BJ (cell line): ENCODE measurements around the gene ENO4. TPM values are rescaled to one million over a fixed set of nuclear protein-coding genes. Genes with fewer than 3 reads are reported as not detected.

ENCODE experiments used
- CTCF ChIA-PET: fragments of 350-600 bp; formaldehyde crosslinking; extraction: SDS; loops from one replicate; lab custom pipeline; 2021; ENCODE audit warnings: antibody characterized with exemption, inconsistent platforms; lab: Yijun Ruan, JAX
- POLR2A ChIA-PET: fragments of 300-600 bp; sonication (Branson Sonifier 250); formaldehyde crosslinking; extraction: SDS; loops from one replicate; lab custom pipeline; 2021; ENCODE audit warnings: antibody characterized with exemption; lab: Charles Lee
- DNase-seq: peaks from one replicate; pipeline ENCODE4 v3.0.0-alpha.2; 2011; ENCODE audit warnings: low read depth
- H3K27me3 ChIP-seq: 2 replicates; pipeline ENCODE4 v1.6.0; 2011; ENCODE audit warnings: low read length; ENCODE audit not compliant: control insufficient read depth, insufficient read depth
- H3K36me3 ChIP-seq: 2 replicates; pipeline ENCODE4 v1.5.1; 2011; ENCODE audit warnings: low read length; ENCODE audit not compliant: control insufficient read depth, insufficient read depth
- H3K4me3 ChIP-seq: 2 replicates; pipeline ENCODE4 v1.5.1; 2011; ENCODE audit warnings: low read depth, mild to moderate bottlenecking, control low read depth, low read length
- CTCF ChIP-seq: IDR thresholded peaks from 2 replicates; pipeline ENCODE4 v1.5.1; 2011; ENCODE audit warnings: low read depth, mild to moderate bottlenecking, control low read depth, inconsistent platforms, low read length, moderate library complexity; ENCODE audit not compliant: insufficient read depth
- polyA plus RNA-seq: library from polyadenylated mRNA; depleted of rRNA; stranded (reverse); fragments of >200 nt; gene quantifications from 2 replicates; pipeline ENCODE4 v1.2.3, GENCODE V29; 2011; rRNA removed

The ENO4 gene
- polyA plus RNA-seq, 1 experiment: 0.29 TPM

- ChIA-PET POLR2A (no interaction called here), CTCF (interaction anchor here (1.7 kb wide), 1 partner anchor 9 kb away, joined by 3 read pairs; no protein-coding TSS in a partner anchor)
- TF ChIP-seq CTCF: no peak
- H3K36me3 ChIP-seq: no peaks in the 10 kb centered on the region
- no peak for DNase-seq
- H3K27me3 ChIP-seq: no peaks in the 10 kb centered on the region
- H3K4me3 ChIP-seq: no peak overlapping the region
These were observed 77.1 kb downstream of the ENO4 start for GRCh38 chr10:116926426-116926825.

DNA sequence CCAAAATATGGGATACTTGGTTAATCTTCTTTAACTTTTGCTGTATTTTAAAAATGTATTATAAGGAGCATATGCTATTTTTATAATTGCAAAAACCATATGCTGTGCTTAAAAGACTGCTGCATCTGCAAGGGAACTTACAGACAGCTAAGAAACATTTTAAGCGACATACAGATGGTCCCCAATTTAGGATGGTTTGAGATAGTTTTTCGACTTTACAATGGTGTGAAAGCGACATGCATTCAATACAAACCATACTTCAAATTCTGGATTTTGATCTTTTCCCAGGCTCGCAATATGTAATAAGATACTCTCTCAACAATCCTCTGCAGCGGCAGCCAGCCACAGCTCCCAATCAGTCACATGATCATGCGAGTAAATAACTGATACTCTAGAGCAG lies 82.5 kb downstream of the ENO4 start:
- ChIA-PET POLR2A (no interaction called here), CTCF (interaction anchor here (1.4 kb wide), 1 partner anchor 10 kb away, joined by 4 read pairs; no protein-coding TSS in a partner anchor)
- Histone ChIP-seq H3K36me3 (no peaks in the 10 kb centered on the region), H3K4me3 (no peak overlapping the region), H3K27me3 (no peaks in the 10 kb centered on the region)
- DNase-seq: no peak
- TF ChIP-seq CTCF: no peak

Other genes starting within 250 kb of the ENO4 start
- not detected in 2 replicates for gene PNLIPRP2, start 228.5 kb upstream of the ENO4 start, polyA plus RNA-seq
- 7.0 and 7.9 TPM in 2 replicates for gene HSPA12A, start 106.9 kb upstream of the ENO4 start, polyA plus RNA-seq
- 2.8 and 5.0 TPM in 2 replicates for gene SHTN1, start 155.7 kb downstream of the ENO4 start, polyA plus RNA-seq